HepG2 (cell line): ENCODE results near the gene S100P. TPM values are rescaled to one million over a fixed set of nuclear protein-coding genes. Genes with fewer than 3 reads are reported as not detected.
"Not testable (repeated sequence)": the region's sequence is repeated elsewhere in the genome, so short reads cannot be mapped to it uniquely, and the experiment has no call there.

Source experiments
- ATAC-seq: fragments of 200-7000 bp; cut with Tn5 transposase; 3 replicates; pipeline ENCODE4 v1.9.1; 2020; ENCODE audit warnings: mild to moderate bottlenecking, moderate library complexity
- BruUV-seq: library from RNA; stranded (reverse); fragments of 400-500 nt; replicated peaks from 2 replicates; lab custom pipeline; 2021; lab: Mats Ljungman, UMichigan
- CTCF ChIA-PET: fragments of 300-600 bp; formaldehyde crosslinking; extraction: SDS; loops from one replicate; lab custom pipeline; 2021; ENCODE audit warnings: low total read pairs, inconsistent platforms, low intra/inter-chr PET ratio; lab: Yijun Ruan, JAX
- POLR2A ChIA-PET: fragments of 350-600 bp; sonication (Branson Sonifier 250); formaldehyde crosslinking; loops from one replicate; lab custom pipeline; 2020; ENCODE audit warnings: antibody characterized with exemption, inconsistent platforms; lab: Yijun Ruan, JAX
- DNase-seq: peaks from one replicate; pipeline ENCODE4 v3.0.0-alpha.2; 2015; ENCODE audit warnings: low spot score
- FAIRE-seq: peaks from 3 replicates; lab custom pipeline; 2011; peaks lifted over from hg19 to GRCh38; lab: Jason Lieb, UNC
- H2AFZ ChIP-seq: one replicate; pipeline ENCODE4 v1.6.1; 2011; ENCODE audit warnings: low read length, inconsistent platforms
- H3K27ac ChIP-seq: fragments of 300-600 bp; 3 replicates; pipeline ENCODE4 v1.8.0; 2011; ENCODE audit warnings: mixed run types, mild to moderate bottlenecking, mixed read lengths, low read length, inconsistent platforms; ENCODE audit not compliant: insufficient read depth; ENCODE audit errors: extremely low read length
- H3K27me3 ChIP-seq, 2 experiments: fragments of 200-600 bp in 1 of 2; 2 replicates in 1 of 2; 3 replicates in 1 of 2; pipeline versions ENCODE4 v1.6.0 to v1.8.0; 2011; ENCODE audit warnings: low read length in 2 of 2, mild to moderate bottlenecking in 2 of 2, moderate library complexity in 2 of 2, inconsistent platforms in 1 of 2; ENCODE audit not compliant: insufficient read depth in 2 of 2, control insufficient read depth in 1 of 2
- H3K36me3 ChIP-seq, 2 experiments: fragments of 200-600 bp in 1 of 2; replicated peaks in 1 of 2; 2 replicates in 1 of 2; 3 replicates in 1 of 2; pipeline versions ENCODE4 v1.5.1 to v1.8.0; 2011; ENCODE audit warnings: low read length in 2 of 2, inconsistent platforms in 1 of 2; ENCODE audit not compliant: insufficient read depth in 2 of 2, control insufficient read depth in 1 of 2
- H3K4me1 ChIP-seq: 2 replicates; pipeline ENCODE4 v1.5.1; 2012; ENCODE audit warnings: low read length, inconsistent platforms; ENCODE audit not compliant: insufficient read depth
- H3K4me2 ChIP-seq: 2 replicates; pipeline ENCODE4 v1.6.0; 2011; ENCODE audit warnings: low read depth, low read length, inconsistent platforms
- H3K4me3 ChIP-seq, 3 experiments: fragments of 200-600 bp in 1 of 3; sonication (generic), shearing (Covaris generic) in 1 of 3; replicated peaks in 1 of 3; 2 replicates each; pipeline ENCODE4 v1.5.1; 2011 to 2016; ENCODE audit warnings: low read length in 3 of 3, inconsistent platforms in 2 of 3, low read depth in 2 of 3, mild to moderate bottlenecking in 2 of 3, control low read depth in 1 of 3, mixed read lengths in 1 of 3; ENCODE audit not compliant: insufficient read depth in 1 of 3
- H3K79me2 ChIP-seq: one replicate; pipeline ENCODE4 v1.6.1; 2011; ENCODE audit warnings: low read length, inconsistent platforms; ENCODE audit not compliant: insufficient read depth
- H3K9ac ChIP-seq: 2 replicates; pipeline ENCODE4 v1.6.0; 2011; ENCODE audit warnings: mild to moderate bottlenecking, low read depth, low read length, inconsistent platforms; ENCODE audit not compliant: insufficient read depth
- H3K9me3 ChIP-seq: 2 replicates; pipeline ENCODE4 v1.5.1; 2012; ENCODE audit warnings: mild to moderate bottlenecking, low read length
- H4K20me1 ChIP-seq: 2 replicates; pipeline ENCODE4 v1.6.0; 2011; ENCODE audit warnings: inconsistent platforms, mild to moderate bottlenecking, low read length, moderate library complexity; ENCODE audit not compliant: insufficient read depth
- HNRNPL ChIP-seq: fragments of 200-400 bp; formaldehyde crosslinking; IDR thresholded peaks from 2 replicates; pipeline ENCODE4 v1.6.1; 2017; ENCODE audit warnings: mild to moderate bottlenecking, low read depth, low read length
- IKZF1 ChIP-seq: fragments of 450-650 bp; IDR thresholded peaks from 2 replicates; pipeline ENCODE4 v1.7.1; 2016
- MXI1 ChIP-seq: IDR thresholded peaks from 3 replicates; pipeline ENCODE4 v1.6.1; 2012; ENCODE audit warnings: low read depth, low read length, inconsistent platforms, borderline replicate concordance
- SCMH1 ChIP-seq: sonication (generic); formaldehyde crosslinking; IDR thresholded peaks from 2 replicates; pipeline ENCODE4 v1.9.0; 2021; ENCODE audit warnings: missing genetic modification reagents, mild to moderate bottlenecking, borderline replicate concordance
- SOX6 ChIP-seq, 2 experiments: fragments of 450-650 bp in 1 of 2; sonication (generic) in 1 of 2; formaldehyde crosslinking in 1 of 2; IDR thresholded peaks; 2 replicates each; pipeline versions ENCODE4 v1.4.0 to v1.6.1; 2017 to 2020; ENCODE audit warnings: antibody characterized with exemption in 1 of 2, mild to moderate bottlenecking in 1 of 2, missing genetic modification reagents in 1 of 2
- TBP ChIP-seq: sonication (generic); formaldehyde crosslinking; IDR thresholded peaks from 2 replicates; pipeline ENCODE4 v1.5.0; 2020; ENCODE audit warnings: missing genetic modification reagents
- TRIM24 ChIP-seq: sonication (generic); formaldehyde crosslinking; IDR thresholded peaks from 2 replicates; pipeline ENCODE4 v1.8.0; 2022; ENCODE audit warnings: mild to moderate bottlenecking, missing genetic modification reagents
- WGBS: methylation state at CpG from one replicate; pipeline ENCODE4 v1.1.6; 2017; ENCODE audit warnings: low lambda C conversion rate; 5-methylcytosine and 5-hydroxymethylcytosine counted together
- in situ Hi-C: cut with HindIII; loops from 2 replicates; pipeline ENCODE4 v1.10.0; 2017; ENCODE audit warnings: low pct_unique_long_range_greater_than_20kb; ENCODE audit not compliant: extremely low pct_ligation_motif_present
- intact Hi-C: fragments of 100-400 bp; cut with micrococcal nuclease; formaldehyde crosslinking; loops from one replicate; pipeline ENCODE4 v1.10.0; 2022; ENCODE audit not compliant: unreplicated experiment
- polyA plus RNA-seq, 8 experiments: library from polyadenylated mRNA; depleted of rRNA in 3 of 8; stranded (reverse) in 7 of 8; unstranded in 1 of 8; fragments of >200 nt; fragmentation: Illumina TruSeq in 4 of 8; extraction: Trizol in 4 of 8; gene quantifications; 2 replicates each; pipeline versions ENCODE4 v1.2.1 to v1.2.3, GENCODE V29; 2011 to 2016; ENCODE audit warnings: low read depth in 4 of 8, missing spikeins in 1 of 8, mixed read lengths in 1 of 8; ENCODE audit not compliant: insufficient read depth in 1 of 8
- total RNA-seq, 5 experiments: library from RNA; depleted of rRNA; stranded (reverse); fragments of >200 nt; fragmentation: Illumina TruSeq; extraction: Trizol; gene quantifications; 2 replicates each; pipeline ENCODE4 v1.2.3, GENCODE V29; 2016; ENCODE audit warnings: low read depth in 1 of 5
- TF ChIP-seq, protein P1 (sequence below): sonication (generic); formaldehyde crosslinking; IDR thresholded peaks from 2 replicates; pipeline ENCODE4 v1.9.0; 2022; ENCODE audit warnings: low read depth, missing genetic modification reagents
- TF ChIP-seq, protein P2 (sequence below): sonication (generic); formaldehyde crosslinking; IDR thresholded peaks from 2 replicates; pipeline ENCODE4 v1.5.0; 2020; ENCODE audit warnings: mild to moderate bottlenecking, missing genetic modification reagents
- TF ChIP-seq, protein P3 (sequence below): sonication (generic); formaldehyde crosslinking; IDR thresholded peaks from 2 replicates; pipeline ENCODE4 v1.9.0; 2021; ENCODE audit warnings: mild to moderate bottlenecking, missing genetic modification reagents

S100P gene
- total and polyA plus RNA-seq, 2 of the 13 experiments (the other 11 are each of a cell fraction or from before 2014, with no cell fraction given) = 278 to 1,649 TPM

DNA sequence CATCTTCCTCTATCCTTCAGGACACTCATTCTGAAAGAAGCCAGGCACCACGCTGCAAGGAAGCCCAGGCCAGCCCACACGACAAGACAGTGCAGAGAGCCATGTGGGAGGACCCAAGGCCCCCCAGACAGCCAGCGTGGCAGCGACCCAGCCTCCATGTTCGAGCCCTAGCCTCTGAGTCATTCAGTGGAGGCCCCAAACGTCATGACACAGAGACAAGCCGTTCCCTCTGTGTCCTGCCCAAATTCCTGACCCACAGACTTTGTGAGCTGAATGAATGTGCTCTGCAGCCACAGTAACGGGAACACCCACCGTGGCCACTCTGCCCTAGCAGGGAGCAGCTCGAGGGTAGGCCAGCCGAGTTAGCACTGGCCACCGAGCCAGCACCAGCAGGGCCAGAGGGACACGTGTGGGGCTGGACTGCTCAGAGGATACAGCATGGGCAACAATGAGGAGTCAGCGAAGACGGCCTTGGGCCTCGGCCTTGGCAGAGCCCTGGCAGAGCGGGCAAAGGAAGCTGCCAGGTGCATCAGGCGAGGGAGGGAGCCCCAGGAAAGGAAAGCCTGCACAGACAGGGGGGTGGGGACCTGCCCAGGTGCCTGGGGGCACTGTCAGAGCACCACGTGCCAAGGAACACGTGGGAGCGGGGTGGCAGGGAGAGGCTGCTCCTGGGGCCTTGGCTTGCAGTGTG lies 30.9 kb downstream of the S100P start (continued):
- TF ChIP-seq, protein P1, sequence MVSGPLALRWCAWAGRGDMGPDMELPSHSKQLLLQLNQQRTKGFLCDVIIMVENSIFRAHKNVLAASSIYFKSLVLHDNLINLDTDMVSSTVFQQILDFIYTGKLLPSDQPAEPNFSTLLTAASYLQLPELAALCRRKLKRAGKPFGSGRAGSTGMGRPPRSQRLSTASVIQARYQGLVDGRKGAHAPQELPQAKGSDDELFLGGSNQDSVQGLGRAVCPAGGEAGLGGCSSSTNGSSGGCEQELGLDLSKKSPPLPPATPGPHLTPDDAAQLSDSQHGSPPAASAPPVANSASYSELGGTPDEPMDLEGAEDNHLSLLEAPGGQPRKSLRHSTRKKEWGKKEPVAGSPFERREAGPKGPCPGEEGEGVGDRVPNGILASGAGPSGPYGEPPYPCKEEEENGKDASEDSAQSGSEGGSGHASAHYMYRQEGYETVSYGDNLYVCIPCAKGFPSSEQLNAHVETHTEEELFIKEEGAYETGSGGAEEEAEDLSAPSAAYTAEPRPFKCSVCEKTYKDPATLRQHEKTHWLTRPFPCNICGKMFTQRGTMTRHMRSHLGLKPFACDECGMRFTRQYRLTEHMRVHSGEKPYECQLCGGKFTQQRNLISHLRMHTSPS (CRISPR knock-in tag) = peak; percentile 58; the same call in 1 of the 2 replicates
- TF ChIP-seq MXI1 (no peak), TBP (CRISPR knock-in tag) (no peak), SCMH1 (no peak), TRIM24 (CRISPR knock-in tag) (no peak), HNRNPL (peak; percentile 68; the same call in 1 of the 2 replicates)
- TF ChIP-seq, protein P2, sequence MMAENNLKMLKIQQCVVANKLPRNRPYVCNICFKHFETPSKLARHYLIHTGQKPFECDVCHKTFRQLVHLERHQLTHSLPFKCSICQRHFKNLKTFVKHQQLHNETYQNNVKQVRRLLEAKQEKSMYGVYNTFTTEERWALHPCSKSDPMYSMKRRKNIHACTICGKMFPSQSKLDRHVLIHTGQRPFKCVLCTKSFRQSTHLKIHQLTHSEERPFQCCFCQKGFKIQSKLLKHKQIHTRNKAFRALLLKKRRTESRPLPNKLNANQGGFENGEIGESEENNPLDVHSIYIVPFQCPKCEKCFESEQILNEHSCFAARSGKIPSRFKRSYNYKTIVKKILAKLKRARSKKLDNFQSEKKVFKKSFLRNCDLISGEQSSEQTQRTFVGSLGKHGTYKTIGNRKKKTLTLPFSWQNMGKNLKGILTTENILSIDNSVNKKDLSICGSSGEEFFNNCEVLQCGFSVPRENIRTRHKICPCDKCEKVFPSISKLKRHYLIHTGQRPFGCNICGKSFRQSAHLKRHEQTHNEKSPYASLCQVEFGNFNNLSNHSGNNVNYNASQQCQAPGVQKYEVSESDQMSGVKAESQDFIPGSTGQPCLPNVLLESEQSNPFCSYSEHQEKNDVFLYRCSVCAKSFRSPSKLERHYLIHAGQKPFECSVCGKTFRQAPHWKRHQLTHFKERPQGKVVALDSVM = no peak

DNA sequence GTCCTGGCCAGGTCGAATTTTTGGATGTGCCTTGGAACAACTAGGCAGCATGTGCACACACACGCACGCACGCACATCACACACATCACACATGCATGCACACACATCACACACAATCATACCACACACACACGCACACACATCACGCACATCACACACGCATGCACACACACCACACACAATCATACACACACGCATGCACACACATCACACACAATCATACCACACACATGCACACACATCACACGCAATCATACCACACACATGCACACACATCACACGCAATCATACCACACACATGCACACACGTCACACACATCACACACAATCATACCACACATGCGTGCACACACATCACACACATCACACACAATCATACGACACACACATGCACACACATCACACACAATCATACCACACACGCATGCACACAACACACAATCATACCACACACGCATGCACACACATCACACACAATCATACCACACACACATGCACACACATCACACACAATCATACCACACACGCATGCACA lies 31.8 kb downstream of the S100P start:
- intact Hi-C loops; H3K9ac ChIP-seq; H3K9me3 ChIP-seq; FAIRE-seq; H3K79me2 ChIP-seq; H3K27me3 ChIP-seq; H3K27ac ChIP-seq; H3K4me3 ChIP-seq; H3K4me2 ChIP-seq; ATAC-seq; CTCF ChIA-PET; H4K20me1 ChIP-seq; DNase-seq; H2AFZ ChIP-seq; H3K36me3 ChIP-seq; BruUV-seq; in situ Hi-C loops; TF ChIP-seq SOX6 (CRISPR knock-in tag; IDR thresholded peaks at IDR 0.05): not testable (repeated sequence)
- H3K4me1 ChIP-seq = peaks cover 62% of the 10 kb centered on the region
- 86% methylated on average over 16 of the region's 16 CpGs for WGBS
- POLR2A ChIA-PET = interaction anchor here (1.3 kb wide), 2 partner anchors 7 to 52 kb away, joined by 4 read pairs; a partner anchor contains a TSS
- TF ChIP-seq IKZF1 (0 out of 2 replicates have a peak, but pooled peaks have one; percentile 30), SOX6 (IDR thresholded peaks at IDR 0.05) (0 out of 2 replicates have a peak, but pooled peaks have one; percentile 25)
- TF ChIP-seq, protein P3, sequence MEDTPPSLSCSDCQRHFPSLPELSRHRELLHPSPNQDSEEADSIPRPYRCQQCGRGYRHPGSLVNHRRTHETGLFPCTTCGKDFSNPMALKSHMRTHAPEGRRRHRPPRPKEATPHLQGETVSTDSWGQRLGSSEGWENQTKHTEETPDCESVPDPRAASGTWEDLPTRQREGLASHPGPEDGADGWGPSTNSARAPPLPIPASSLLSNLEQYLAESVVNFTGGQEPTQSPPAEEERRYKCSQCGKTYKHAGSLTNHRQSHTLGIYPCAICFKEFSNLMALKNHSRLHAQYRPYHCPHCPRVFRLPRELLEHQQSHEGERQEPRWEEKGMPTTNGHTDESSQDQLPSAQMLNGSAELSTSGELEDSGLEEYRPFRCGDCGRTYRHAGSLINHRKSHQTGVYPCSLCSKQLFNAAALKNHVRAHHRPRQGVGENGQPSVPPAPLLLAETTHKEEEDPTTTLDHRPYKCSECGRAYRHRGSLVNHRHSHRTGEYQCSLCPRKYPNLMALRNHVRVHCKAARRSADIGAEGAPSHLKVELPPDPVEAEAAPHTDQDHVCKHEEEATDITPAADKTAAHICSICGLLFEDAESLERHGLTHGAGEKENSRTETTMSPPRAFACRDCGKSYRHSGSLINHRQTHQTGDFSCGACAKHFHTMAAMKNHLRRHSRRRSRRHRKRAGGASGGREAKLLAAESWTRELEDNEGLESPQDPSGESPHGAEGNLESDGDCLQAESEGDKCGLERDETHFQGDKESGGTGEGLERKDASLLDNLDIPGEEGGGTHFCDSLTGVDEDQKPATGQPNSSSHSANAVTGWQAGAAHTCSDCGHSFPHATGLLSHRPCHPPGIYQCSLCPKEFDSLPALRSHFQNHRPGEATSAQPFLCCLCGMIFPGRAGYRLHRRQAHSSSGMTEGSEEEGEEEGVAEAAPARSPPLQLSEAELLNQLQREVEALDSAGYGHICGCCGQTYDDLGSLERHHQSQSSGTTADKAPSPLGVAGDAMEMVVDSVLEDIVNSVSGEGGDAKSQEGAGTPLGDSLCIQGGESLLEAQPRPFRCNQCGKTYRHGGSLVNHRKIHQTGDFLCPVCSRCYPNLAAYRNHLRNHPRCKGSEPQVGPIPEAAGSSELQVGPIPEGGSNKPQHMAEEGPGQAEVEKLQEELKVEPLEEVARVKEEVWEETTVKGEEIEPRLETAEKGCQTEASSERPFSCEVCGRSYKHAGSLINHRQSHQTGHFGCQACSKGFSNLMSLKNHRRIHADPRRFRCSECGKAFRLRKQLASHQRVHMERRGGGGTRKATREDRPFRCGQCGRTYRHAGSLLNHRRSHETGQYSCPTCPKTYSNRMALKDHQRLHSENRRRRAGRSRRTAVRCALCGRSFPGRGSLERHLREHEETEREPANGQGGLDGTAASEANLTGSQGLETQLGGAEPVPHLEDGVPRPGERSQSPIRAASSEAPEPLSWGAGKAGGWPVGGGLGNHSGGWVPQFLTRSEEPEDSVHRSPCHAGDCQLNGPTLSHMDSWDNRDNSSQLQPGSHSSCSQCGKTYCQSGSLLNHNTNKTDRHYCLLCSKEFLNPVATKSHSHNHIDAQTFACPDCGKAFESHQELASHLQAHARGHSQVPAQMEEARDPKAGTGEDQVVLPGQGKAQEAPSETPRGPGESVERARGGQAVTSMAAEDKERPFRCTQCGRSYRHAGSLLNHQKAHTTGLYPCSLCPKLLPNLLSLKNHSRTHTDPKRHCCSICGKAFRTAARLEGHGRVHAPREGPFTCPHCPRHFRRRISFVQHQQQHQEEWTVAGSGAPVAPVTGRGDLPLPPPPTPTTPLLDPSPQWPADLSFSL (CRISPR knock-in tag) = 0 out of 2 replicates have a peak, but pooled peaks have one; percentile 73
